GM21360 (cell line): Measurements from ENCODE around the gene INF2.
"Not testable (repeated sequence)": the region's sequence is repeated elsewhere in the genome, so short reads cannot be mapped to it uniquely, and the experiment has no call there.

Experiments
- ATAC-seq: cut with Tn5 transposase; IDR thresholded peaks from one replicate; pipeline ENCODE4 v1.9.1; 2021; ENCODE audit warnings: mild to moderate bottlenecking, moderate library complexity; ENCODE audit not compliant: unreplicated experiment

The INF2 gene

DNA sequence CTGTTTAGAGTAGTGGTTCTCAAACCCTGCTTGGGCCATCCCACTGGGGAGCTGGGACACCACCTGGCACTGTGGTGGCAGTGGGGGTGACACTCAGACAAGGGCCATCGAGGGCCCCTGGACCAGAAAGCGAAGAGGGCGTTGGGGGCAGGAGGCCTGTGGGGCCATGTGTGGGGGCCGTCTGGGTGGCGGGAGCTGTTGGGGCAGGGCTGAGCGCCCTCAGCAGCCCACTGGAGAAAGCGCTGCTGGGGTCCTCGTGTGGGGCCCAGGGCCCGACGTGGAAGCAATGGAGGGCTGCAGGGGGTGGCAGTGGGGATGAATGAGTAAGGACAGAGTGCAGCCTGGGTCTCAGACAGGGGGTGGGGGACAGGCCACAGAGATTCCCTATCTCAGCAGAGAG is 28.7 kb downstream of the INF2 start:
- no peak for ATAC-seq

DNA sequence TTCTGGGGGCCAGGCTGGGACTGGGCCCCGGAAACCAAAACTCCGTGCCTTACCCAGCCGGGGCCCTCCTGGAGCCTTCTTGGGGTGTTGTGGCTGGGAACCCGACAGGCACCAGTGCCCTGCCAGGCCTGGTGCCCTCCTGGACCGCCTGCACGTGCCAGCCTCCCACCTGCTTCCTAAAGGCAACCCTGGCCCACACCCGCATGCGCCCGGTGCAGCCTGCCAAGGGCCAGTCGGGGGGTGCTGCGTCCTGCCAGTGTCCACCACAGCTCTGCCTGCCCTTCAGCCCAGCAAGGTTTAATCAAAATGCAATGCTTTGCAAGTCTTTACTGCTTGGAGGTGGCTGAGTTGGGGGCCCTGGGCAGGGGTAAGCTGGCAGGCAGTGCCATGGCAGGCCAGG is 29.5 kb downstream of the INF2 start:
- ATAC-seq = no peak

- ATAC-seq = no peak
Observed at GRCh38 chr14:104719343-104719742, 29.9 kb downstream of the INF2 start.

- ATAC-seq = no peak
Observed at GRCh38 chr14:104721505-104722431, 32.4 kb downstream of the INF2 start.

- no peak for ATAC-seq
Observed at GRCh38 chr14:104722938-104723650, 33.7 kb downstream of the INF2 start.

DNA sequence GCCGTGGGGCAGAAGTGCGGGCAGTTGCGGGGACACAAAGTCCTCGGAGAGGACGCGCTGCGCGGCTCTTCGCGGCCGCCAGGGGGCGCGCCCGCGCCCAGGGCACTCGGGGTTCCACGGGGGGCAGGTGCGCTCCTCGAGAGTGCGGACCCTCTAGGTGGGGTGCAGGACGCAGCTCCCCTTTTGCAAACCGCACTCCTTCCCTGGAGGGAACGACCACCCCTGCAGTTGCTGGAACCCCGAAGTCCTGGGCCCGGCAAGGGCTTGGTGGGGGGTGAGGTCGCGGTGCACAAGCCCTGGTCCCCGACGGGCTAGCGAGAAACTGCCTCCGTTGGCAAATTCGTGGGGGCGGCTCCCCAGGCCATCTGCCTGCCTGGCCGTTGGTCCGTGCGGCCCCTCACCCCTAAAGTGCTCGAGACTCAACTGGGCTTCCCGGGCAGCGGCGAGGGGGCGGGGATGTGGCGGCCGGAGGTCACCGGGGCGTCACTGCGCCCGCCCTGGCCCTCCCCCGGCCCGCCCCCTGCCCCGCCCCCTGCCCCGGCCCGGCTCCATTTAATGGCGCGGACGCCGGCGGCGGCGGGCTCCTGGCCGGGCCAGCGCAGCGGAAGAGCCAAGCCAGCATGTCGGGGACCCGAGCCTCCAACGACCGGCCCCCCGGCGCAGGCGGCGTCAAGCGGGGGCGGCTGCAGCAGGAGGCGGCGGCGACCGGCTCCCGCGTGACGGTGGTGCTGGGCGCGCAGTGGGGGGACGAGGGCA is 34.4 kb downstream of the INF2 start, which contains the start of gene ADSS1:
ADSS1 (plus strand) TSS at position 579 of the 756 bp plus-strand sequence; CDS start at position 621, 42 bp downstream.
- ATAC-seq = no peak

DNA sequence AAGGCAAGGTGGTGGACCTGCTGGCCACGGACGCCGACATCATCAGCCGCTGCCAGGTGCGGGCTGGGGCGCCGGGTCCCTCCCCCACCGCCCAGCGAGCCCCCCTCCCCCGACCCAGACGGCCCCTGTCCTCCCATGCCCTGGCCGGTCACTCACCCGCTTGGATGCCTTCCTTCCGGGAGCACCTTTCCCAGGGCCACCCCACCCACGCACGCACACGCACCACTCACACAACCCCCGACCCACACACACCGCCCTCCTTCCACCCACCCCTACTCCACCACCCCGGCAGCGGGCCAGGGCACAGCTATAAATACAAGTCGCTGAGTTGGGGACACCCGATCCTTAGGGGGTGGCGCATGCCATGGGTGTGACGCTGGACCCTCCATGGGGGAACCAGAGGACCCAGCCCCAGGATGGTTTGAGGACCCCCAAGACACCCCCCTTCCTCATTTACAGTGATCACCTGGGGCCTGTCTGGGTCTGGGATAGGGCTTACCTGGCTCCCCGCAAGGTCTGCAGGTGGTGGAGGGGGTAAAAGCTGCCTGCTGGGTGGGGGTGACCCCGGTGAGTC is 35.1 kb downstream of the INF2 start:
- no peak for ATAC-seq

DNA sequence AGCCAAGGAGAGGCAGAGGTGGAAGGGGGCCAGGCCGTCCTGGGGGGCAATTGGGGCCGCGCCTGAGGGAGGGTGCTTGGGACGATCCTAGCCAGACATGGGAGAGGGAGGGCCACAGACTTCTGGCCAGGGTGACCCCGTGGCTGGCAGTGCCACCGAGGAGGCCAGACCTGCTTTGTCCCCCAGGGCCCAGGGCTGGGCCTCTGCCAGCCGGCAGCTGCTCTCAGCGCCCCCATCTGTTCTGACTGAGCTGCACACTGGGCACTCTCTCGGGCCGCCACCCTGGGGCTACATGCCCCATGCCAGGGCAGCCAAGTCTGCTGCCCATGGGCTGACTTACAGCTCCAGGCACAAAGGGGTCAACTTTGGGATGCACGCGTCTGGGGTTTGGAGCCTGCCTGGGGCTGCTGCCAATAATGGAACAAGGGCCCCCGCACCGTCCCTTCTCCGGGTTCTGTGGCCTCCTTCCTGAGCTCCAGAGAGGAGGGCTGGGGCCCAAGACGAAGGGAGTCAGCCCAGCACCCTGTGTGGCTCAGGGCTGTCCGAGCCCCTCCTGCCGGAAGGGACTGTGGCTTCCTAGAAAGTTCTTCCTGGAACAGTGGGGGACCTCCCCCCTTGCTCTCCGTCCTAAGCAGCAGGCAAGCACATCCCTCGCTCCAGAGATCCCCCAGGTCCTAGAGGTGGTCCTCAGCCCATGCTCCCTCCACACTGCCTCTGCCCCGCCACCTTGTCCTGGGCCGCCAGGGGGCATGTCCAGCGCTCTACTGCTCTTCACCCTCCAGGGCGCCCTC is 35.8 kb downstream of the INF2 start:
- no peak for ATAC-seq

GRCh38 chr14:104725772-104726548 is 36.5 kb downstream of the INF2 start:
- ATAC-seq = no peak

DNA sequence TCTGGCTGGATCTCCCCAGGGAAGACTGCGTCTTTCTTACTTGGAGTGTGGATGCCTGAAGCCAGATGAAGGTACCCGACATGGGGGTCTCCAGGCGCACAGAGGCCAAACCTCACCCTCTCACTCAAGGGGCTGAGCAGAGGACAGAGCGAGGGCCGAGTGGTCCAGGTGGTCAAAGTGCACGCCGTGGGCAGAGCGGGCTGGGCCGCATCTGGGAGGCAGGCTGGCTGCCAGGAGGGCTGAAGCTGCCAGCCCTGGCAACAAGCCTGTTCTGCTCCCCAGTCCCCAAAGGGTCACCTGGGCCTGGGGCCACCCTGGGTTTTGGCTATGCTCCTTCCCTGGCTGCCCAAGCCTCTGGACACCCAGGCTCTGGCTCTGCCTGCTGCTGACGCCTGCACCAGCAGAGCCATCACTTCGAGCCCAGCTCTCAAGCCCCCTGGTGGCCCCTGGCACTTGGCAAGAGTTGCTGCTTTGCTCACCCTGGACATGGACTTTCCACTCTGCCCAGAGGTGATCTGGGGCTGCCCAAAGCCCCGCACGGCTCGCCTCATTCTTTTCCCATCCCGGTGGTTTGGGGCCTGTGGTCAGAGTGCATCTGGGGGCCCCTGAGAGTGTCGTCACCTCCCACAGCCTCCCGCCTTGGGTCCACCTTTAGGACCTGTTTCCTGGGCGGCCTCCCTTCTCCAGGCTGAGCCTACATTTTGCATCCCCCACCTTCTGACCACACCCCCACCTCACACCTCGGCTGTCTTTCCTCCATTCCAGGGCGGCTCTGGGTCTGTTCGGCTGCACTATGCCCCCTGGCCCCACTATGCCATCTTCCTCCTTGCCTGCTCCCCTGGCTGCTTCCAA is 37.4 kb downstream of the INF2 start:
- no peak for ATAC-seq

DNA sequence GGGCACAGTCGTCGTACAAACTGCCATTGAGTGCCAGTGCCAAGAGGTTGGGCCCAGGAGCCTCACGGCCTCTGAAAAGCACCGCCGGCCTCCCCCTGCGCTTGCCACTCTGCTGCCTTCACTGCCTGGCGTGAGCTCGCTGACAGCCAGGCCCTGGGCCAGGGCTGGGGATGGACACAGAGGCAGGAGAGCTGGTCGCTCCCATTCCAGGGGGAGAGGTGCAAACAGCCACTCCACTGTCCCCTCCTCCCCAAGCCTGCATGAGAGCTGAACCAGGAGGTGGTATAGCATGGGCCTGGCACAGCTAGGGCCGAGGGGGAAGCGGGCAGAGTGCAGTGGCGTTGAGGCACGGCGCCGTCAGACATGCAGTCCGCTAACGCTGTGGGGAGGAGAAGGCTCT is 39.2 kb downstream of the INF2 start:
- ATAC-seq = no peak

- not testable (repeated sequence) for ATAC-seq
Observed at GRCh38 chr14:104729176-104729834, 39.9 kb downstream of the INF2 start.

GRCh38 chr14:104729835-104730181 is 40.4 kb downstream of the INF2 start:
- ATAC-seq = no peak

GRCh38 chr14:104730487-104730886 is 41.1 kb downstream of the INF2 start:
- ATAC-seq = no peak

DNA sequence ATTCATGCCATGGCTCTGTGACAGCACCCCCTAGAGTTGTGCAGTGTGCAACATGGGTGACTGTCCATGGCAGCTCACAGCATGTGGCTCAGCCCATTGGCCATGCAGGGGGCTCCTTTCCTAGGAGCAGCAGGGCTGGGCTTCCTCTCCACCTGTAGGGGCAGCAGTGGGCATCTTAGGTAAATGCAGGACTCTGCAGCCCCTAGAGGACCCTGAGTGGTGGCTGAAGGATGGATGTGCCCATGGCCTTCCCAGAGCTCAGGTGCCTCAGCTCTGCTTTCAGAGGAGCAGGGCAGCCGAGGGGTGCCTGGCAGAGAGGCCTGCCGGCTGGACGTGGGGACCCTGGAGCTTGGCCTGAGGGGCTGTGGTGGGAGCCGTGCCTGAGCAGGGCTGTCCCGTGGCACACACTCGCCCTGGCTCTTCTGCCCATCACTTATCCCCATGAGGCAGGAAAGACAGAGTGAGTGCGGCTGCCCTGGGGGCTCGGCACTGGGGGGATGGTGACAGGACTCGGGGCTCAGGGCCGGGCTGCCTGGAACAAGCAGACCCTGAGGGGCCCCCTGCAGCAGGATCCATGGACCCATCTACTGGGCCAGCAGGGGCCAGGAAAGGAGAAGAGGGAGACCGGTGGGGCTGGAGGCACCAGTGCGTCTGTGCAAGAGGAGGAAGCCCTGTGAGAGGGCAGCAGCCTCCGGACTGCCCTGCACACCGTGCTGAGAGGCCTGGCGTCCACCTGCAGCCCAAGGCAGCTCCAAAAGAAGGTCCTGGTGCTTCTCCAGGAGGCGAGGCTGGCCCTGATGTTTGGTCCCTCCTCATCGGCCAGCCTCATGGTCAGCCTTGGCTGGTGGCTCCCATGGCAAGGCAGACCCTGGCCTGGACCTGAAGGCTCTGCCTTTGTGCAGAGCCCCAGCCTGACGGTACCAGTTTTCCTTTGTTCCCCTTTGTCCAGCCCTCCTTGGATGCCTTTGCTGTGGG is 42.2 kb downstream of the INF2 start:
- ATAC-seq = no peak

GRCh38 chr14:104732355-104732804 is 43.0 kb downstream of the INF2 start:
- no peak for ATAC-seq
